Memory B cell (primary cell): ENCODE measurements around the gene CDPF1.

Source experiments
- ATAC-seq: fragments of 150-1000 bp; cut with Tn5 transposase; 2 replicates; pipeline ENCODE4 v1.10.0; 2021; ENCODE audit warnings: low read depth, mild to moderate bottlenecking, moderate library complexity
- DNase-seq, 2 donors: peaks; one replicate each; pipeline ENCODE4 v3.0.0; 2022; ENCODE audit warnings: low spot score in 2 of 2
- H3K27ac Mint-ChIP-seq: one replicate; pipeline ENCODE4 v1.8.0; 2022; ENCODE audit warnings: mild to moderate bottlenecking, moderate library complexity, mixed read lengths
- H3K27me3 Mint-ChIP-seq: one replicate; pipeline ENCODE4 v1.8.0; 2022; ENCODE audit warnings: mixed read lengths
- H3K36me3 Mint-ChIP-seq: one replicate; pipeline ENCODE4 v1.8.0; 2022; ENCODE audit warnings: mild to moderate bottlenecking, mixed read lengths
- H3K4me1 Mint-ChIP-seq: one replicate; pipeline ENCODE4 v1.8.0; 2022; ENCODE audit warnings: mixed read lengths
- H3K4me3 Mint-ChIP-seq: one replicate; pipeline ENCODE4 v1.8.0; 2022; ENCODE audit warnings: mild to moderate bottlenecking, moderate library complexity, mixed read lengths
- H3K9me3 Mint-ChIP-seq: one replicate; pipeline ENCODE4 v1.8.0; 2022; ENCODE audit warnings: mixed read lengths

The CDPF1 gene

GRCh38 chr22:46237453-46238124 is 12.5 kb downstream of the CDPF1 start:
- no peak overlapping the region for H3K4me3 Mint-ChIP-seq
- ATAC-seq (no peak), DNase-seq (no peak)
- no peak overlapping the region for H3K27ac Mint-ChIP-seq
- H3K4me1 Mint-ChIP-seq: peaks cover 8% of the 10 kb centered on the region
- H3K27me3 Mint-ChIP-seq: no peaks in the 10 kb centered on the region
- H3K36me3 Mint-ChIP-seq: peaks cover 10% of the 10 kb centered on the region
- H3K9me3 Mint-ChIP-seq: no peaks in the 10 kb centered on the region

GRCh38 chr22:46234969-46235368 is 15.1 kb downstream of the CDPF1 start:
- Mint-ChIP-seq H3K4me1 (peaks cover 8% of the 10 kb centered on the region), H3K27ac (no peak overlapping the region), H3K36me3 (peaks cover 12% of the 10 kb centered on the region), H3K4me3 (no peak overlapping the region), H3K27me3 (no peaks in the 10 kb centered on the region), H3K9me3 (no peaks in the 10 kb centered on the region)
- DNase-seq (no peak), ATAC-seq (no peak)

GRCh38 chr22:46233231-46233630 is 16.9 kb downstream of the CDPF1 start:
- H3K4me3 Mint-ChIP-seq: no peak overlapping the region
- DNase-seq (no peak), ATAC-seq (no peak)
- H3K36me3 Mint-ChIP-seq: peaks cover 11% of the 10 kb centered on the region
- no peaks in the 10 kb centered on the region for H3K4me1 Mint-ChIP-seq
- H3K27ac Mint-ChIP-seq: no peak overlapping the region
- H3K9me3 Mint-ChIP-seq: no peaks in the 10 kb centered on the region
- H3K27me3 Mint-ChIP-seq: no peaks in the 10 kb centered on the region

GRCh38 chr22:46230262-46230901 is 19.7 kb downstream of the CDPF1 start:
- H3K4me3 Mint-ChIP-seq: no peak overlapping the region
- no peak overlapping the region for H3K27ac Mint-ChIP-seq
- H3K36me3 Mint-ChIP-seq: peaks cover 13% of the 10 kb centered on the region
- H3K4me1 Mint-ChIP-seq: no peaks in the 10 kb centered on the region
- H3K27me3 Mint-ChIP-seq: no peaks in the 10 kb centered on the region
- no peaks in the 10 kb centered on the region for H3K9me3 Mint-ChIP-seq
- no peak for ATAC-seq
- DNase-seq: no peak

GRCh38 chr22:46229701-46230100 is 20.4 kb downstream of the CDPF1 start:
- no peaks in the 10 kb centered on the region for H3K4me1 Mint-ChIP-seq
- peaks cover 9% of the 10 kb centered on the region for H3K36me3 Mint-ChIP-seq
- DNase-seq: no peak
- H3K9me3 Mint-ChIP-seq: no peaks in the 10 kb centered on the region
- H3K27ac Mint-ChIP-seq: no peak overlapping the region
- H3K27me3 Mint-ChIP-seq: no peaks in the 10 kb centered on the region
- no peak overlapping the region for H3K4me3 Mint-ChIP-seq
- ATAC-seq: no peak

GRCh38 chr22:46226577-46226976 is 23.5 kb downstream of the CDPF1 start:
- H3K27ac Mint-ChIP-seq: no peak overlapping the region
- no peak for DNase-seq
- no peaks in the 10 kb centered on the region for H3K9me3 Mint-ChIP-seq
- no peak overlapping the region for H3K4me3 Mint-ChIP-seq
- peaks cover 9% of the 10 kb centered on the region for H3K36me3 Mint-ChIP-seq
- H3K4me1 Mint-ChIP-seq: no peaks in the 10 kb centered on the region
- no peaks in the 10 kb centered on the region for H3K27me3 Mint-ChIP-seq
- no peak for ATAC-seq

- Mint-ChIP-seq H3K9me3 (no peaks in the 10 kb centered on the region), H3K36me3 (peaks cover 13% of the 10 kb centered on the region), H3K27me3 (no peaks in the 10 kb centered on the region), H3K27ac (no peak overlapping the region), H3K4me3 (no peak overlapping the region), H3K4me1 (peaks cover 4% of the 10 kb centered on the region)
- ATAC-seq (no peak), DNase-seq (no peak)
Measured at GRCh38 chr22:46225631-46226030, 24.5 kb downstream of the CDPF1 start.

GRCh38 chr22:46224898-46225290 is 25.2 kb downstream of the CDPF1 start:
- peaks cover 13% of the 10 kb centered on the region for H3K36me3 Mint-ChIP-seq

GRCh38 chr22:46224044-46224897 is 25.8 kb downstream of the CDPF1 start:
- Mint-ChIP-seq H3K27me3 (no peaks in the 10 kb centered on the region), H3K36me3 (peaks cover 18% of the 10 kb centered on the region), H3K4me3 (no peak overlapping the region), H3K4me1 (peaks cover 8% of the 10 kb centered on the region), H3K9me3 (no peaks in the 10 kb centered on the region), H3K27ac (no peak overlapping the region)
- DNase-seq (no peak), ATAC-seq (no peak)

More at GRCh38 chr22:46224898-46225290, 25.2 kb downstream of the CDPF1 start:
- DNase-seq (no peak), ATAC-seq (no peak)
- H3K4me3 Mint-ChIP-seq: no peak overlapping the region
- H3K4me1 Mint-ChIP-seq: peaks cover 4% of the 10 kb centered on the region
- no peaks in the 10 kb centered on the region for H3K9me3 Mint-ChIP-seq
- no peaks in the 10 kb centered on the region for H3K27me3 Mint-ChIP-seq
- H3K27ac Mint-ChIP-seq: no peak overlapping the region

GRCh38 chr22:46220921-46221320 is 29.2 kb downstream of the CDPF1 start:
- ATAC-seq (no peak), DNase-seq (no peak)
- H3K27me3 Mint-ChIP-seq: no peaks in the 10 kb centered on the region
- H3K36me3 Mint-ChIP-seq: peaks cover 28% of the 10 kb centered on the region
- H3K4me1 Mint-ChIP-seq: peaks cover 8% of the 10 kb centered on the region
- no peak overlapping the region for H3K27ac Mint-ChIP-seq
- no peaks in the 10 kb centered on the region for H3K9me3 Mint-ChIP-seq
- no peak overlapping the region for H3K4me3 Mint-ChIP-seq

- peaks cover 28% of the 10 kb centered on the region for H3K36me3 Mint-ChIP-seq
- DNase-seq (peak in 1 of 2 donors; percentile 18), ATAC-seq (no peak)
- H3K27me3 Mint-ChIP-seq: no peaks in the 10 kb centered on the region
- no peak overlapping the region for H3K4me3 Mint-ChIP-seq
- peaks cover 8% of the 10 kb centered on the region for H3K4me1 Mint-ChIP-seq
- no peak overlapping the region for H3K27ac Mint-ChIP-seq
- H3K9me3 Mint-ChIP-seq: no peaks in the 10 kb centered on the region
Measured at GRCh38 chr22:46219636-46220035, 30.5 kb downstream of the CDPF1 start.

- peaks cover 42% of the 10 kb centered on the region for H3K36me3 Mint-ChIP-seq
- ATAC-seq (no peak), DNase-seq (no peak)
- no peak overlapping the region for H3K4me3 Mint-ChIP-seq
- H3K27ac Mint-ChIP-seq: no peak overlapping the region
- H3K9me3 Mint-ChIP-seq: no peaks in the 10 kb centered on the region
- peaks cover 3% of the 10 kb centered on the region for H3K4me1 Mint-ChIP-seq
- no peaks in the 10 kb centered on the region for H3K27me3 Mint-ChIP-seq
Measured at GRCh38 chr22:46214616-46215015, 35.5 kb downstream of the CDPF1 start.

GRCh38 chr22:46214149-46214548 is 35.9 kb downstream of the CDPF1 start:
- Mint-ChIP-seq H3K27me3 (no peaks in the 10 kb centered on the region), H3K4me3 (no peak overlapping the region), H3K36me3 (peaks cover 42% of the 10 kb centered on the region), H3K27ac (no peak overlapping the region), H3K9me3 (peaks cover 2% of the 10 kb centered on the region), H3K4me1 (no peaks in the 10 kb centered on the region)
- DNase-seq: no peak
- ATAC-seq: no peak

GRCh38 chr22:46213052-46213451 is 37.0 kb downstream of the CDPF1 start:
- ATAC-seq (no peak), DNase-seq (no peak)
- H3K4me1 Mint-ChIP-seq: no peaks in the 10 kb centered on the region
- H3K9me3 Mint-ChIP-seq: peaks cover 2% of the 10 kb centered on the region
- H3K4me3 Mint-ChIP-seq: no peak overlapping the region
- H3K27me3 Mint-ChIP-seq: no peaks in the 10 kb centered on the region
- H3K27ac Mint-ChIP-seq: no peak overlapping the region
- H3K36me3 Mint-ChIP-seq: peaks cover 46% of the 10 kb centered on the region
